NCI-H2029 treated with DMSO at 0.1 percent for 48 hours (cell line): Measurements from ENCODE around the gene ACOT8.
"Not testable (repeated sequence)": the region's sequence is repeated elsewhere in the genome, so short reads cannot be mapped to it uniquely, and the experiment has no call there.

Experiments
- DNase-seq: peaks from one replicate; lab custom pipeline; 2025; lab: John Stamatoyannopoulos, UW

ACOT8 gene

DNA sequence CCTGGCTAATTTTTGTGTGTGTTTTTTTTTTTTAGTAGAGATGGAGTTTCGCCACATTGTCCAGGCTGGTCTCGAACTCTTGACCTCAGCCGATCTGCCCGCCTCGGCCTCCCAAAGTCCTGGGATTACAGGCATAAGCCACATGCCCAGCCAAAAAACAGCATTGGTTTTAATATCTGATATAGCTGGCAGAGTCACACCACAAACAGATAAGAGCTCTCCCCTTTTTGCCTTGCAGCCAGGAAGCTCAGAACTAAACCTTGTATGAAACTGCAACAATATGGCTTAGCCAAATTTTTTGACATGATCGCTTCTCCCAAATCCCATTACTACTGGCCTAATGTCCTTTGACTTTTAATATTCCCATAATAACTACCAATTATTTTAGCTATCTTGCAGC, 4.9 kb downstream of the ACOT8 start:
- no peak for DNase-seq

DNA sequence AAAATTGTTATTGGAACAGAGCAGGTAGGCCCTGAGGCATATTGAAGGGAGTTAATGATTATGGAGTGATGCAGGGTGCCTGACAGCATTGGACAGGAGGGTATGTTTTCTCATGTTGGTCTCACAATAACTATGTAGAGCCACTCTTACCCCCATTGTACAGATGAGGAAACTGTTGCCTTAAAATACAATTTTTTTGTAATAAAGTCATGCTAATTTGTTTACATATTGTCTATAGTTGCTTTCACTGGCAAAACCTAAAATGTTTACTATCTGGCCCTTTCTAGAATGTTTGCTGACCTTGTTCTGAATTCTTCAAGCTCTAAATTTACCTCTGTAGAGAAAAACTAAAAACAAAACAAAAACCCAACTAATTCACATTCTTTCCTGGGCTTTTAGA, 5.7 kb downstream of the ACOT8 start:
- no peak for DNase-seq

DNA sequence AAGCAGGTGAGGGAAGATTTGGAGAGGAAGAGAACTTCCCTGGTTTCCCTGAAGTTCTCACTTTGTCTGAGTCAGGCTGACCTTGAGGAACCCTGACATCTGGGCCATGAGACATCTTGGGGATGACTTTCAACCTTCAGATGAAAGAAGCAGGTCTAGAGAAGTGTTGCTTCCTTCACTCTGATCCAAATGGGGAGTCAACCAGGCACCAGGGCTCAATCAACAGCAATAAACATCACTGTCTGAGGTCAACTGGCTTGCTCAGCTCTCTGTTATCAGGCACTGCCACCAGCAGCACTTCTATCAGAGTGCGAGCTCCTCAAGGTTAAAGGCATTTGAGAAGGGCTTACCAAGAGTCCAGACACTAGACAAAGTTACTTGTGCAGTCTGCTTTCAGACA, 6.3 kb downstream of the ACOT8 start:
- no peak for DNase-seq

DNA sequence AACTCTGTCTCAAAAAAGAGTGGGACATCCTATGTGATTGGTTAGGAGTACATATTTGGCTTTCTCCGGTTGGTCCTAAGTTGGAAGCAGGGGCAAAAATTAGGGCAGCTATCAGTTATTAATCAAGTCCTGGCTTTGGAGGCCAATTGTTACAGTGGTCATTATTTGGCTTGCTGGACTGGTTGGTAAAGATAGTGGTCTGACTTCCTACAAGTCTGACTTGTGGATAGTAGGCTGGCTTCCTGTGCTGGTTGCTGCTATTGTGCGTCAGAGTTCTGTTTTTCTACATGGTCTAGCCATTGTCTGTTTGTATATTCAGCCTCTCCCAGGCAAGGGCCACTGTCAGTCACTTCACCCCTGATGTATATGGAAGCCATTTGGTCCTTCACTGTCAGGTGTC, 7.0 kb downstream of the ACOT8 start:
- no peak for DNase-seq

DNA sequence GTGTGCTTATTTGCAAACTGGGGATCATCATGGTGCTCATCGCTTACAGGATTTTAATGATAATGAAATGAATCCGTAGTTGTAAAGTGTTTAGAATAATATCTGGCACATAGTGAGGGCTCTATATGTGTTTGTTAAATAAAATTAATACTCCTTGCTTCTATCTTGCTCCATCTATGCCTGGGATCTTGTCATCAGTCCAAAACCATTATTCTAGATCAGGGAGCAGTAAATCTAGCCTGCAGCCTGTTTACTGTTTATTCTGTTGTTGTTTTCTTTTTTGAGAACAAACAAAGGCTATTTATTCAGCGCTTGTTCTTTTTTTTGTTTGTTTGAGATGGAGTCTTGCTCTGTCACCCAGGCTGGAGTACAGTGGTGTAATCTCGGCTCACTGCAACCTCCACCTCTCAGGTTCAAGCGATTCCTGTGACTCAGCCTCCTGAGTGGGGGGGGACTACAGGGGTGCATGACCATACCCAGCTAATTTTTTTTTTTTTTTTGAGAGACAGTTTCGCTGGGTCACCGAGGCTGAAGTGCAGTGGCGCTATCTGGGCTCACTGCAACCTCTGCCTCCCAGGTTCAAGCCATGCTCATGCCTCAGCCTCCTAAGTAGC, 8.1 kb downstream of the ACOT8 start:
- no peak for DNase-seq

DNA sequence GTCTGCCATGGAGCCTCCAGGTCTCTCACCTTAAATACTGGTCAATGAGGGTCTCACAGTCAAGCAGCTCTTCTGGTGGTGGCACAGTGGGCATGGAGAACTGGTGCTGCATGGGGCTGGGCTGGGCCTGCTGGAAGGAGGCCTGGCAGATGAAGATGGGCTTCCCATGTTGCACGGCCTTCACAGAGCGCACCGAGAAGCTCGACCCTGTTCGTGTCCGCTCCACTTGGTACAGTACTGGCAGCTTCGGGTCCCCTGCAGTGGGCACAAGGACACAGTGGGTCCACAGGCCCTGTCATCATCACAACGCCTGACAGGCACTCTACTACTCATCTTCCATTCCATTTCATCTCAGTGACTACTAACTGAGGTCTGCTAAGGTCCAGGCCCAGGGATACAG, 8.8 kb downstream of the ACOT8 start:
- DNase-seq: no peak

DNA sequence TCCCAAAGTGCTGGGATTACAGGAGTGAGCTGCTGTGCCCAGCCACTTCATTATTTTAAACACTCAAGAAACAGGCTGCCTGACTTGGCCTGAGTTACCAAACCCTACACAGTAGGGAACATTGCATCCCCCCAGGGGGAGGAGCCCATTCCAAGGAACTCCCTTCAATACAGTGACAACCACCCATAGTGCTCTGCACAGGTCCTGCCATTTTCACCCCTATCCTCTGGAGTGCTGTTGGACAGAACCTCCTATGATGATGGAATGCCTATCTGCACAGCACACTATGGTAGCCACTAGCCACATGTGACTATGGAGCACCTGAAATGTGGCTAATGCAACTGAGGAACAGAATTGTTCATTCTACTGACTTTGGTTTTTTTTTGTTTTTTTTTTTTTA, 11.7 kb downstream of the ACOT8 start:
- no peak for DNase-seq

DNA sequence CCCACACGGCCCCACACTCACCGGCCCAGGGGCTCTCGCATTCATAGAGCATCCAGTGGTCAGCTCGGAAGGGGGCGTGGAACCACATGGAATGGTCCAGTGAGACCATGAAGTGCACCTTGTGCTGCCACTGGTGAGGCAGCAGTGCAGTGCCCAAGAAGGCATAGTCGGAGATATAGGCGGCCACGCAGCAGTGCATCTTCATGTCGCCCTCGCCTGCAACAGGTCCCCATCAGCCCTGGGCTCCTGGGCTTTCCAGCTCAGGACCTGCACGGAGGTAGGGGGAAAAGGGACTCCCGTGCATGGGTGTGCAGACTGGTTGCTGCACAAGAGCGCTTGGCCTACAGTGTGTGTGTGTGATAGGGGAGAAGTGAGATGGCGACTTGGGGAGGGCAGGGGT, 13.7 kb downstream of the ACOT8 start:
- no peak for DNase-seq

DNA sequence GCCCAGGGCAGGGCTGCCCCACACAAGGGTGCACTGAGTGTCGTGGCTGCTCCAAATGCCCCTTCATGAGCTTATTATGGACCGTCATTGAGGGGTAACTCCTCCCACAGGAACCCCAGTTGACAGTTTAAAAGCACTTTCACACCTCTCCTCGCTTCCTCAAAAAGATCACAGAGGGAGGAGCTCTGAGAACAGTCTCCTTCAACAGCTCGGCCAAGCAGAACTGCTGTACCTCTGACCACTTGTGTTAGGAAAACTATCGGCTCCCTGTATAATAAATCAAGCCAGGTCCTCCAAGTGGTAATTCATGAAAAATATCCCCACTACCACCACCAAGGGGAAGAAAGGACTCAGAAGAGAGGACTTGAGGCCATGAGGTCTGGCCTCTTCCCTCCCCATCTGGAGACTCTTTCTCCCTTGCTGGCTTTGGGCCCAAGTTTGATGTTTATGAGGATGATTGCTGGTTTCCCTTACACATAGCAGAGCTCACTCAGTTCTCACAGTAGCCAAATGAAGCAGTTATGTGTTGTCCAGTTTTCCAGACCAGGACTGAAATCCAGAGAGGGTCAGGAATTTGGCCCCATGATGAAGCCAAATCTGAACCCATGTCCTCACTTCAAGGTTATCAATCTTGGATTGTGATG, 14.9 kb downstream of the ACOT8 start:
- DNase-seq: no peak

DNA sequence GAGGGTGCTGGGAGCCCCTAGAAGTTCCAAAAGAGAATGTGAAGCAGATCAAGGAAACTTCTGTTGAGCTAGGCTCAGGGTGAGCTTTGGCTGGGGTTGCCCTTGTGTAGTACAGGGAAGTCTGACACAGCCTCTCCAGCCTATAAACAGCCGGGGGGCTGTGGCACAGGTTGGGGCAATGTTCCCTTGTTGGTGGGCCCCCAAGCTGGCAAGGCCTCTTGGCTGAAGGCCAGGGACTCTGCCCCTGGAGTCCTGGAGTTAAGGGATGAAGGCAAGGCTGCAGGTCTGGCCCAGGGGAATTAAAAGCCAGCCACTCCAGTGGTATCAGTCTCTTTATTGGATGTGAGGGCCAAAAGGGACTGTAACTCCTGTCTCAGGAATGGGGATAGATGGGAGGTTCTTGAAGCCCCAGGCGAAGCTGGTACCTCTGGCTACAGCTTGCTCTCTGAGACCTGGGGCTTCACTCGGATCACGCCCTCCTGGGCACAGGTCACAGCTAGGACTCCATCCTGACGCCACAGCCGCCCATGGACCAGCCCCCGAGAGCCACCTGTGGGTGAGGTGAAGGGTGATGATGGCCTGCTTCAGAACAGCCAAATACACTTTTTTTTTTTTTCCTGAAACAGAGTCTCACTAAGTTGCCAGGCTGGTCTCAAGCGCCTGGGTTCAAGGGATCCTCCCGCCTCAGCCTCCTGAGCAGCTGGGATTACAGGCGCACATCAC, 15.6 kb downstream of the ACOT8 start:
- DNase-seq: no peak

DNA sequence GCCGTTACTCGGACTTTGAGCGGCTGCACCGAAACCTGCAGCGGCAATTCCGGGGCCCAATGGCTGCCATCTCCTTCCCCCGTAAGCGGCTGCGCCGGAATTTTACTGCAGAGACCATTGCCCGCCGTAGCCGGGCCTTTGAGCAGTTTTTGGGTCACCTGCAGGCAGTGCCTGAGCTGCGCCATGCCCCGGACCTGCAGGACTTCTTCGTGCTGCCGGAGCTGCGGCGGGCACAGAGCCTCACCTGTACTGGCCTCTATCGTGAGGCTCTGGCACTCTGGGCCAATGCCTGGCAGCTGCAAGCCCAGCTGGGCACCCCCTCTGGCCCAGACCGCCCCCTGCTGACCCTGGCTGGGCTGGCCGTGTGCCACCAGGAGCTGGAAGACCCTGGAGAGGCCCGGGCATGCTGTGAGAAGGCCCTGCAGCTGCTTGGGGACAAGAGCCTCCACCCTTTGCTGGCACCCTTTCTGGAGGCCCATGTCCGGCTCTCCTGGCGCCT, 16.4 kb downstream of the ACOT8 start:
- no peak for DNase-seq

DNA sequence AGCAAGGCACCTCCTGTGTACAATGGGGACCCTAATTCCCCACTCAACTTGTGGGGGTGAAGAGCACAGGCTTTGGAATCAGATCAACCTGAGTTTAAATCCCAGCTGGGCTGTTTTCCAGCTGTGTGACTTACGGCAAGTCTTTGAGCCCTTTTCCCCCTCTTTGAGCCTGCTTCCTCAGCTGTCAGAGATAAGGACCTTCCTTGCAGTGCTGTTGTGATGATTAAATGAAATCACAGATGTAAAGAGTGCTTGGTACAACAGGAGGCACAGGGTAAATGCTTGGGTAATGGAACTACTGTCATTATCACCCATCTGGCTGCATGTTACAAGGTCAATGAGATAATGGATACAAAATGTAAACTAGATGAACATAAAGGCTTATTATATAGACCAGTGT, 20.4 kb downstream of the ACOT8 start:
- DNase-seq: no peak

DNA sequence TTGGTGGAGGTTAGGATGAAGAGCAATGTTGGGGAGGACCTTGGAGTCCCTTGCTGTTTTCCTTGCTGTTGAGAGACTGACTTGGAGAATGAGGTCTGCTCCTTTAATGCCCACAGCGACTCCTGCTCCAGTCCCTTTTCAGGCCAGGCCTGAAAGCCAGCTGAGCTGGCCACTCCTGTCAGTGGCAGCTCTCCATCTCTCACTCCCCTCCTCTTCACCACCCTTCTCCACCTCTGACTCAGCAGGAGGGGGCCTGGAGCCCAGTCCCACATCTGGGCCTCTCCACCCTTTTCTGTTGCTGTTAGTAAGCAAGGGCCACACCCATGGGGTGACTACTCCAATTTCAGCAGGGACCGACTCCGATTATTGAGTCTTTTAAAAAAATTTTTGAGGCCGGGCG, 21.4 kb downstream of the ACOT8 start:
- no peak for DNase-seq

DNA sequence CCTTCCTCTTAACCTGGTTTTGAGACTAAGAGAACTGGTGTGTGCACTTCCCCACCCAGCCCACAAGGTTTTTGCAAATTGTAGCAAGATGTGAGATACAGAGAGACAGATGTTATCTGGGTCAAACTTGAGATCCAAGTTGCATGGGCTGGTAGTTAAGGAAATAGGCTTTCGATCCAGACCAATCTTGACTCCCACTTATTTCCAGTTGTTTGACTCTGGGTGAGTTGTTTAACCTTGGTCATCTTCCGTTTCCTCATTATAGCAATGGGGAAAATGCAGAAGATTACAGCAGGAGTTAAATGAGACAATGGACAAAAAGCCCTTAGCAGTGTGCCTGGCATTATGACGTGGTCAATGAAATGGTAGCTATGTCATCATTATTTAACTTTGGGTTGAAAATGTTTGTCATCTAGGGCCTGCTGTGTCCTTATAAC, 21.8 kb downstream of the ACOT8 start:
- DNase-seq: no peak

DNA sequence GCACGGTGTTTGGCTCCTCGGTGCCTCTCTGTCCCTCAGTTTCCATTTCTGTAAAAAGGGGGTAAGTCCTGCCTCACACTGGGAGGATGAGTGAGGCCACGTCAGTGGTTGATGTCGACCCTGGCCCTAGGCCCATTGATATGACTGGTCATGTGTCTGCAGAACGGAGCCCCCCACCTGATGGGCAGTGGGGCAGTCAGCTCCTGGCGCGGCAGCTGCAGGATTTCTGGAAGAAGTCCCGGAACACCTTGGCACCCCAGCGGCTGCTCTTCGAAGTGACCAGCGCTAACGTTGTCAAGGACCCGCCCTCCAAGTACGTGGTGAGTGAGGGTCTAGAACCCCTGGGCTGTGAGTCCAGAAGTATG, 22.4 kb downstream of the ACOT8 start:
- DNase-seq: no peak

DNA sequence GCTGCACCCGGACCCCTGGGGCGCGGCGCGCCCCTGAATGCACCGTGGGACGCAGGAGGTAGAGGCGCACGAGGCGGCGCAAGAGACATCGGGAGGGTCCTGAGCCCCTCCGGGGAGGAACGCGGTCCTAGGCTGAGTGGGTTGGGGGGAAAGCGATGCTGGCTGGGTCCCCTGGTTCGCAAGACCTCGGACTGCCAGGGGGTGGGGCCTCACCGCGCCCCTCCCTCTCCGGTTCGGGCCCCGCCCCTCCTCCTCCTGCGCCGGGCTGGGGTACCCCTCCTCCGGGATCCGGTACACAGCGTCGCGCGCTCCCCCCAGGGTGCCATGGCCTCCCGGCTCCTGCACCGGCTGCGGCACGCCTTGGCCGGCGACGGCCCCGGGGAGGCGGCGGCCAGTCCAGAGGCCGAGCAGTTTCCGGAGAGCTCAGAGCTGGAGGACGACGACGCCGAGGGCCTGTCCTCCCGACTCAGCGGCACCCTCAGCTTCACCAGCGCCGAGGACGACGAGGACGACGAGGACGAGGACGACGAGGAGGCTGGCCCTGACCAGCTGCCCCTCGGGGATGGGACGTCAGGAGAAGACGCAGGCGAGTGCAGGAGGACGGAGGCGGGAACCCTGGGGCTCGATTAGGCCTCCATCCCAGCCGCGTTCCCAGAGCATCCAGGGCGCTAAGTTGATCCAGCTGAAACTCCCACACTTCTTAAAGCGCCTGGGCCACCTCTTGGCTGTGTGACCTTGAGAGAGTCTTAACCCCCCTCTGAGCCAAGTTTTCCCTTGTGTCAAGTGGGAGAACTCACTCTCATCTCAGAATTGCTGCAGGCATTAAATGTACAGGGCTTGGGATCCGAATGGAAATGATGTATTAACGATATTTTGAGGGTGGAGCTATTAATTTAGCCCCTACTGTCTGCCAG, 23.1 kb downstream of the ACOT8 start:
- no peak for DNase-seq

DNA sequence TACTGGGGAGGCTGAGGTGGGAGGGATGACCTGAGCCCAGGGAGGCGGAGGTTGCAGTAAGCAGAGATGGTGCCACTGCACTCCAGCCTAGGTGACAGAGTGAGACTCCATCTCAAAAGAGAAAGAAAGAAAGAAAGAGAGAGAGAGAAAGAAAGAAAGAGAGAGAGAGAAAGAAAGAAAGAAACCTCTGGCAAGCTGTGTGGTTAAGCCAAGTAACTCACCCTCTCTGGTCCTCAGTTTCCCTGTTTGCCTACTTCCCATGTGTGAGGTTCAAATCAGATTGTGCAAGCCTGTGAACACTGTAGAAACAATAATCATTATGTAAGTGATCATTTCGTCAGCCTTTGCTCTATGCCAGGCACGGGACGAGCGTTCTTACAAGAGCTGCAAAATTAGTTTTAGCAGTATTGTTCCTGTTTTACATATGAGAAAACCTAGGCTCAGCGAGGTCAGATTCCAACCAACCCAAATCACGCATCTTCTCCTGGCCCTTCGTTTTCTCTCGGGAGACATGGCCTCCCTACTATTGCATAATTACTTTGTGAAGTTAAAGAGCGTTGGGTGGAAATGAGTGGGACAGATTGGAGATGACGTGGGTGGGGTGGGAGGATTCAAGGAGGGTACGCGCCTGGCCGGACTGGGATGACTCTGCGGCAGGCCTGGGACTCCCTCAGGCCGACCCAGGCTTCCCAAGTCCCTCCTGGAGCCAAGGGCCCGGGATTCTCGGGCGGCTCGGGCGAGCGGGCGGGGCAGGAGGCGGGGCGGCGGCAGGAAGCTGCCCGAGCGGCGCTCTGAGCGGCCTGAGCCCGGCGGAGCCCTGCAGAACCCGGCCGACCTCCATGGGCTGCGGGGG, 23.9 kb downstream of the ACOT8 start, which contains the start of gene SNX21:
Gene SNX21, plus strand, starts transcription at position 770 of the 853 bp plus-strand sequence. CDS start 121 bp downstream, outside the sequence.
- DNase-seq: no peak

DNA sequence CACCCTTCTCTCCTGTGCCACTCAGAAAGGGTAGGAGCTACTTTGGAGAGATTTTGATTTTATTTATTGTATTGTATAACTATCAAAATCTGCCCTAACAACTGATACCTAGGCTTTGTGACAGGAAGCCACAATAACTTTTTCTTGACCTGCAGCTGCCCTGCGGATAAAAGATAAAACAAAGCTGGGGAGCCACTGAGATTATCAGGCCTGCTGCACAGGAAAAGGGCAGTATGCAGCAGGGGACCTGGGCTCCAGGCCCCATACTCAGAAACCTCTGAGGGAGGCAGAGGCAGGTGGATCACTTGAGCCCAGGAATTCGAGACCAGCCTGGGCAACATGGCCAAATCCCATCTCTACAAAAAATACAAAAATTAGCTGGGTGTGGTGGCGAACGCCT, 24.6 kb downstream of the ACOT8 start:
- DNase-seq: no peak

DNA sequence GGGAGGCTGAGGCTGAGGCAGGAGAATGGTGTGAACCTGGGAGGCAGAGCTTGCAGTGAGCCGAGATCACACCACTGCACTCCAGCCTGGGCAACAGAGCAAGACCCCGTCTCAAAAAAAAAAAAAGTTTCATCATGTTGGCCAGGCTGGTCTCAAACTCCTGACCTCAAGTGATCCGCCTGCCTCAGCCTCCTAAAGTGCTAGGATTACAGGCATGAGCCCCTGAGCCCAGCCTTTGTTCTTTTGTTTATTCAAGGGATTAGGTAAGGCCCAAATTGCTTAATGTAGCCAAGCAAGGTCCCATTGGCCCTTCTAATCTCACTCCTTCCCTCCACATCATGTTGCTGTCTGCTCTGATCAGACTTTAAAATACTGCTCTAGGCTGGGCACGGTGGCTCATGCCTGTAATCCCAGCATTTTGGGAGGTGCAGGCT, 27.5 kb downstream of the ACOT8 start:
- DNase-seq: not testable (repeated sequence)

DNA sequence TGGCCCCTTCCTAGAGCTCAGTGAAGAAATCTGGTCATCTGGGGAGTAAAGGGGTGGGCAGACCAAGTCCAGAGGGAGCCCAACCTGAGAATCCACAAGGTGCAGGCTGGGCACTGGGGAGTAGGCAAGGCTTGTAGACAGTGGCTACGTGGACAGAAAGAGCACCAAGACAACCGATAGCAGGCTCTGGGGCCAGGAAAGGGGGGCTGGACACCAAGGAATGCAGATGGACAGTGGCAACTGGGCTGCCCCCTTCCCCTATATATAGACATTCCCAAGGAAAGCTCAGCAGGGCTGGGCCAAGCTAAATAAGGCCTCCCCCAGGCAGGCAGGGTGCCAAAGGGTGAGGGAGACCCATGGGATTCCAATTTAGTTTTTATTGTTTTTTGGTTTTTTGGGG, 28.6 kb downstream of the ACOT8 start:
- no peak for DNase-seq

DNA sequence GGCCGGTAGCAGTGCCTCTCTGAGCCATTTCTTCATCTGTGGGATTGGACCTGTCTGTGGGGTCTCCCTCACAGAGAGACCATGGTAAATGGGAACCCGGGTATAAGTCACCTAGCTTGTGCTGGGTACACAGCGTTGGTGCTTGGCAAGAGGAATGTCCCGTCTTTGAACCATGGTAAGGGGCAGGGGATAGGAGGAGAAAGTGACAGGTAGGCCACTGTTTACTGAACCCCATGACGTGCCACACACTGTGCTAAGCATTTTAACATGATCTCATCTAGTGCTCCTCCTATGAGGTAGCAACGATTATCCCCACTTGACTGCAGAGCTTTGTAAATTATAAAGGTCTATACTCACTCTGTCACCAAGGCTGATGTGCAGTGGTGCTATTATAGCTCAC, 29.5 kb downstream of the ACOT8 start:
- no peak for DNase-seq
